ENCODE data around the gene TTR.

DNA sequence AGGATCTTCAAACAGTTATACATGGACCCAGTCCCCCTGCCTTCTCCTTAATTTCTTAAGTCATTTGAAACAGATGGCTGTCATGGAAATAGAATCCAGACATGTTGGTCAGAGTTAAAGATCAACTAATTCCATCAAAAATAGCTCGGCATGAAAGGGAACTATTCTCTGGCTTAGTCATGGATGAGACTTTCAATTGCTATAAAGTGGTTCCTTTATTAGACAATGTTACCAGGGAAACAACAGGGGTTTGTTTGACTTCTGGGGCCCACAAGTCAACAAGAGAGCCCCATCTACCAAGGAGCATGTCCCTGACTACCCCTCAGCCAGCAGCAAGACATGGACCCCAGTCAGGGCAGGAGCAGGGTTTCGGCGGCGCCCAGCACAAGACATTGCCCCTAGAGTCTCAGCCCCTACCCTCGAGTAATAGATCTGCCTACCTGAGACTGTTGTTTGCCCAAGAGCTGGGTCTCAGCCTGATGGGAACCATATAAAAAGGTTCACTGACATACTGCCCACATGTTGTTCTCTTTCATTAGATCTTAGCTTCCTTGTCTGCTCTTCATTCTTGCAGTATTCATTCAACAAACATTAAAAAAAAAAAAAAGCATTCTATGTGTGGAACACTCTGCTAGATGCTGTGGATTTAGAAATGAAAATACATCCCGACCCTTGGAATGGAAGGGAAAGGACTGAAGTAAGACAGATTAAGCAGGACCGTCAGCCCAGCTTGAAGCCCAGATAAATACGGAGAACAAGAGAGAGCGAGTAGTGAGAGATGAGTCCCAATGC, 4.6 kb downstream of the TTR start:
- TF ChIP-seq, protein P1, sequence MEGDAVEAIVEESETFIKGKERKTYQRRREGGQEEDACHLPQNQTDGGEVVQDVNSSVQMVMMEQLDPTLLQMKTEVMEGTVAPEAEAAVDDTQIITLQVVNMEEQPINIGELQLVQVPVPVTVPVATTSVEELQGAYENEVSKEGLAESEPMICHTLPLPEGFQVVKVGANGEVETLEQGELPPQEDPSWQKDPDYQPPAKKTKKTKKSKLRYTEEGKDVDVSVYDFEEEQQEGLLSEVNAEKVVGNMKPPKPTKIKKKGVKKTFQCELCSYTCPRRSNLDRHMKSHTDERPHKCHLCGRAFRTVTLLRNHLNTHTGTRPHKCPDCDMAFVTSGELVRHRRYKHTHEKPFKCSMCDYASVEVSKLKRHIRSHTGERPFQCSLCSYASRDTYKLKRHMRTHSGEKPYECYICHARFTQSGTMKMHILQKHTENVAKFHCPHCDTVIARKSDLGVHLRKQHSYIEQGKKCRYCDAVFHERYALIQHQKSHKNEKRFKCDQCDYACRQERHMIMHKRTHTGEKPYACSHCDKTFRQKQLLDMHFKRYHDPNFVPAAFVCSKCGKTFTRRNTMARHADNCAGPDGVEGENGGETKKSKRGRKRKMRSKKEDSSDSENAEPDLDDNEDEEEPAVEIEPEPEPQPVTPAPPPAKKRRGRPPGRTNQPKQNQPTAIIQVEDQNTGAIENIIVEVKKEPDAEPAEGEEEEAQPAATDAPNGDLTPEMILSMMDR (conservative IDR thresholded peaks at IDR 0.05 in 1 of 2, IDR thresholded peaks at IDR 0.05 in 1 of 2; ENCODE audit: low read depth in 1 of 2, low read length in 2 of 2), result no peak
- no peak for TF ChIP-seq EZH2 (IDR thresholded peaks at IDR 0.05; ENCODE audit: low read length, missing control alignments)
